BJ (cell line): ENCODE results near the gene MPPED1. TPM values are rescaled to one million over a fixed set of nuclear protein-coding genes. Genes with fewer than 3 reads are reported as not detected.

Experiments
- CTCF ChIA-PET: fragments of 350-600 bp; formaldehyde crosslinking; extraction: SDS; loops from one replicate; lab custom pipeline; 2021; ENCODE audit warnings: antibody characterized with exemption, inconsistent platforms; lab: Yijun Ruan, JAX
- POLR2A ChIA-PET: fragments of 300-600 bp; sonication (Branson Sonifier 250); formaldehyde crosslinking; extraction: SDS; loops from one replicate; lab custom pipeline; 2021; ENCODE audit warnings: antibody characterized with exemption; lab: Charles Lee
- DNase-seq: peaks from one replicate; pipeline ENCODE4 v3.0.0-alpha.2; 2011; ENCODE audit warnings: low read depth
- H3K27me3 ChIP-seq: 2 replicates; pipeline ENCODE4 v1.6.0; 2011; ENCODE audit warnings: low read length; ENCODE audit not compliant: control insufficient read depth, insufficient read depth
- H3K36me3 ChIP-seq: 2 replicates; pipeline ENCODE4 v1.5.1; 2011; ENCODE audit warnings: low read length; ENCODE audit not compliant: control insufficient read depth, insufficient read depth
- H3K4me3 ChIP-seq: 2 replicates; pipeline ENCODE4 v1.5.1; 2011; ENCODE audit warnings: low read depth, mild to moderate bottlenecking, control low read depth, low read length
- polyA plus RNA-seq: library from polyadenylated mRNA; depleted of rRNA; stranded (reverse); fragments of >200 nt; gene quantifications from 2 replicates; pipeline ENCODE4 v1.2.3, GENCODE V29; 2011
- TF ChIP-seq, protein P1 (sequence below): IDR thresholded peaks from 2 replicates; pipeline ENCODE4 v1.5.1; 2011; ENCODE audit warnings: low read depth, mild to moderate bottlenecking, control low read depth, inconsistent platforms, low read length, moderate library complexity; ENCODE audit not compliant: insufficient read depth

The MPPED1 gene
- polyA plus RNA-seq, 1 experiment = not detected

DNA sequence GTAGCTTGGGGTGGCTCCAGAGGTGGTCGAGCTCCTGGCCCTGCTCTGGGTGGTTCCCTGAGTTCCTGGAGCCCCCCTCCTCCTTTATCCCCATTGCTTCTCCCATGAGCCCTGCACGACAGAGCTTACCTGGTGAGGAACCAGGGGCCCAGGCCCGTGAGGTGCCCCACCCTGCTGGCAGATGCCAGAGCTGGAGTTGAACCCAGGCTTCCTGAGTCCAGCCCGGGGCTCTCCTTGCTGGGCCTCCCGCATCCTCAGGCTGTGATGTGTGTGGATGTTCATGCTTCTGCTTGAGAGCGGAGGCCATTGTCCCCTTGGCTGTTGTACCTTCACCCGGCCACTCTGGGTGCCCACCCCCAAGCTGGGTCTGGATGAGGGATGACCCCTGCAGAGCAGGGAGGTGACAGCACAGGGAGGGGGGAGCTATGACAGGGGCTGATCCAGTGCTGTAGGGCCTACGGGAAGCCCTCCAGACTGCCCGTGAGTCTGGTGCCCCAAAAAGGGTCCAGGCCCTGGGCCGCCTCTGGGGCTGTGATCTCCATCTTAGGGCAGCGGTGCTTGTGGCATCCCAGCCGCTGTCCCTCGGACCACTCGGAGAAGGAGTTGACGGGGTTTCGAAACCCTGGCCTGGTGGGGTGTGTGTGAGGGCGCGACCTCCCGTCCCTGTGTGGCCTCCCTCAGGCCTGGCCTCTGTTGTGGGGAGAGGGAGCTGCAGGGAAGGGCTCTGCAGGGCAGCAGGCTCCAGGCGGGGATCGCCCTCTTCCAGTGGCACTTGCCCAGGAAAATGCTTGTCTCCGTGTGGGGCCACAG, 14.4 kb downstream of the MPPED1 start:
- TF ChIP-seq, protein P1, sequence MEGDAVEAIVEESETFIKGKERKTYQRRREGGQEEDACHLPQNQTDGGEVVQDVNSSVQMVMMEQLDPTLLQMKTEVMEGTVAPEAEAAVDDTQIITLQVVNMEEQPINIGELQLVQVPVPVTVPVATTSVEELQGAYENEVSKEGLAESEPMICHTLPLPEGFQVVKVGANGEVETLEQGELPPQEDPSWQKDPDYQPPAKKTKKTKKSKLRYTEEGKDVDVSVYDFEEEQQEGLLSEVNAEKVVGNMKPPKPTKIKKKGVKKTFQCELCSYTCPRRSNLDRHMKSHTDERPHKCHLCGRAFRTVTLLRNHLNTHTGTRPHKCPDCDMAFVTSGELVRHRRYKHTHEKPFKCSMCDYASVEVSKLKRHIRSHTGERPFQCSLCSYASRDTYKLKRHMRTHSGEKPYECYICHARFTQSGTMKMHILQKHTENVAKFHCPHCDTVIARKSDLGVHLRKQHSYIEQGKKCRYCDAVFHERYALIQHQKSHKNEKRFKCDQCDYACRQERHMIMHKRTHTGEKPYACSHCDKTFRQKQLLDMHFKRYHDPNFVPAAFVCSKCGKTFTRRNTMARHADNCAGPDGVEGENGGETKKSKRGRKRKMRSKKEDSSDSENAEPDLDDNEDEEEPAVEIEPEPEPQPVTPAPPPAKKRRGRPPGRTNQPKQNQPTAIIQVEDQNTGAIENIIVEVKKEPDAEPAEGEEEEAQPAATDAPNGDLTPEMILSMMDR = no peak
- POLR2A ChIA-PET = no interaction called here
- peaks cover 3% of the 10 kb centered on the region; the same call in 1 of the 2 replicates for H3K27me3 ChIP-seq
- no peaks in the 10 kb centered on the region for H3K36me3 ChIP-seq
- CTCF ChIA-PET = no interaction called here
- no peak for DNase-seq
- no peak overlapping the region for H3K4me3 ChIP-seq

DNA sequence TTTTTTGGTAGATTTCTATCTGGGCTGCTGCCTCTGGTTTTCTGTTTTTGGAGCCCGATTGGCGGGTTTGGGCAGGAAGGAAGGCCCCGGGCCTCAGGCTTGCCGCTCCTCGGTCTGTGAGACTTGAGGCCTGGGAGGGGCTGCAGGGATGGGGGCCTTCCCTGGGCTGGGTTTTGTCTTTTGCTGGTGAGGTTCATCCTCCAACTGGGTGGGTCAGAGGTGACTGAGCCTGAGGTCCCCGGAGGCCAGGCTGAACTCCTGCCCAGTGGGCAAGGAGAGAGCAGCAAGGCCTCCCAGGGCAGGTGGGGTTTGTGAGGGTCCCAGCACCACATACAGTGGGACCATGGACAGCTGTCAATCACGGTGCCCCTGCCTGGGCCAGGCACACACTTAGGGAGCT, 15.0 kb downstream of the MPPED1 start:
- Histone ChIP-seq H3K36me3 (no peaks in the 10 kb centered on the region), H3K27me3 (peaks cover 3% of the 10 kb centered on the region; the same call in 1 of the 2 replicates), H3K4me3 (no peak overlapping the region)
- POLR2A ChIA-PET = no interaction called here
- CTCF ChIA-PET = no interaction called here
- TF ChIP-seq, protein P1 = no peak
- DNase-seq = no peak

GRCh38 chr22:43427296-43428004, 15.6 kb downstream of the MPPED1 start:
- Histone ChIP-seq H3K27me3 (peaks cover 3% of the 10 kb centered on the region; the same call in 1 of the 2 replicates), H3K4me3 (no peak overlapping the region), H3K36me3 (no peaks in the 10 kb centered on the region)
- TF ChIP-seq, protein P1 = no peak
- ChIA-PET POLR2A (no interaction called here), CTCF (no interaction called here)
- DNase-seq = no peak

GRCh38 chr22:43428005-43428485, 16.2 kb downstream of the MPPED1 start:
- Histone ChIP-seq H3K36me3 (no peaks in the 10 kb centered on the region), H3K4me3 (no peak overlapping the region), H3K27me3 (peaks cover 3% of the 10 kb centered on the region; the same call in 1 of the 2 replicates)
- CTCF ChIA-PET = no interaction called here
- DNase-seq = no peak
- TF ChIP-seq, protein P1 = no peak
- POLR2A ChIA-PET = no interaction called here

DNA sequence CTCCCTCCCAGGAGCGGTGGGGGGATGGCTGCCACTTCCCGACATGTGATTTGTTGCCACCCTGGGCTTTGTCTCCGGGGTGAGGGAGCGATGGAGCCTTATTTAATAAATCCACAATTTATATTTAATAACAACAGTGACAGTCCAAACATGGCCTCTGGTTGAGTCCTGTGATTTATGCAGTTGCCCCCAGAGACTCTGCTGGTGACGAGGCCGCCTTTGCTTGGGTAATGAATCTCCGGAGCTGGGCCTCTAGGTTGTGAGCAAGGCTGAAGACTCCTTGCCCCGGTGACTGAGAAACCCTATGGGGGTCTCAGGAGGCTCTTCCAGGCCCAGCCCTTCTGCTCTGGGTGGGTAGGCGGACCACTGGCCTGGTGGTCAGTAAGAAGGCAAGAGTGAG, 16.7 kb downstream of the MPPED1 start:
- ChIA-PET POLR2A (no interaction called here), CTCF (no interaction called here)
- Histone ChIP-seq H3K4me3 (no peak overlapping the region), H3K27me3 (peaks cover 3% of the 10 kb centered on the region; the same call in 1 of the 2 replicates), H3K36me3 (no peaks in the 10 kb centered on the region)
- no peak for DNase-seq
- TF ChIP-seq, protein P1 = no peak
